22Rv1 (cell line): ENCODE measurements around the gene RIIAD1.

Source experiments
- ZFX ChIP-seq: fragments of 450-650 bp; IDR thresholded peaks from 2 replicates; pipeline ENCODE4 v1.6.1; 2017; ENCODE audit warnings: antibody characterized with exemption, borderline replicate concordance
- TF ChIP-seq, protein P1 (sequence below): fragments of 450-650 bp; IDR thresholded peaks from 2 replicates; pipeline ENCODE4 v1.5.1; 2017; ENCODE audit warnings: mild to moderate bottlenecking

DNA sequence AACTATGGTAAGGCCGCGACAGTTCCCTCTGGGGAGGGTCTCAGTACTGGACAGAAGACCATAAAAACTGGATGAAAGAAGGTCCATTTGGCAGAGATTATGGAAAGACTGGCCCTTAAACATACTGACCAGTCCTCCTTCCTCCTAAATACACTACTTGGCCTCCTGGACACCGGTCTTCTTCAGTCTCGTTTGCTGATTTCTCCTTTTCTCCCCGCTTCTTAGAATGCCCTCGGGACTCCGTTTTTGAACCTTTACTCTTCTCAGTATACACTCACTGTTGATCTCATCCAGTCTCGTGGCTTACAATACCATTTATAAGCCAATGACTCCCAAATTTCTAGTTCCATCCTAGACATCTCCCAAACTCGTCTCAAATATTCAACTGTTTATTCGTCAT, 42.7 kb downstream of the RIIAD1 start:
- TF ChIP-seq, protein P1, sequence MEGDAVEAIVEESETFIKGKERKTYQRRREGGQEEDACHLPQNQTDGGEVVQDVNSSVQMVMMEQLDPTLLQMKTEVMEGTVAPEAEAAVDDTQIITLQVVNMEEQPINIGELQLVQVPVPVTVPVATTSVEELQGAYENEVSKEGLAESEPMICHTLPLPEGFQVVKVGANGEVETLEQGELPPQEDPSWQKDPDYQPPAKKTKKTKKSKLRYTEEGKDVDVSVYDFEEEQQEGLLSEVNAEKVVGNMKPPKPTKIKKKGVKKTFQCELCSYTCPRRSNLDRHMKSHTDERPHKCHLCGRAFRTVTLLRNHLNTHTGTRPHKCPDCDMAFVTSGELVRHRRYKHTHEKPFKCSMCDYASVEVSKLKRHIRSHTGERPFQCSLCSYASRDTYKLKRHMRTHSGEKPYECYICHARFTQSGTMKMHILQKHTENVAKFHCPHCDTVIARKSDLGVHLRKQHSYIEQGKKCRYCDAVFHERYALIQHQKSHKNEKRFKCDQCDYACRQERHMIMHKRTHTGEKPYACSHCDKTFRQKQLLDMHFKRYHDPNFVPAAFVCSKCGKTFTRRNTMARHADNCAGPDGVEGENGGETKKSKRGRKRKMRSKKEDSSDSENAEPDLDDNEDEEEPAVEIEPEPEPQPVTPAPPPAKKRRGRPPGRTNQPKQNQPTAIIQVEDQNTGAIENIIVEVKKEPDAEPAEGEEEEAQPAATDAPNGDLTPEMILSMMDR: no peak
- TF ChIP-seq ZFX: no peak
